Superior temporal gyrus (tissue), 1 donor: ENCODE measurements around the gene CMKLR1.

Source experiments
- DNase-seq: peaks from one replicate; pipeline ENCODE4 v3.0.0-alpha.2; 2016; ENCODE audit errors: extremely low spot score

CMKLR1 gene

DNA sequence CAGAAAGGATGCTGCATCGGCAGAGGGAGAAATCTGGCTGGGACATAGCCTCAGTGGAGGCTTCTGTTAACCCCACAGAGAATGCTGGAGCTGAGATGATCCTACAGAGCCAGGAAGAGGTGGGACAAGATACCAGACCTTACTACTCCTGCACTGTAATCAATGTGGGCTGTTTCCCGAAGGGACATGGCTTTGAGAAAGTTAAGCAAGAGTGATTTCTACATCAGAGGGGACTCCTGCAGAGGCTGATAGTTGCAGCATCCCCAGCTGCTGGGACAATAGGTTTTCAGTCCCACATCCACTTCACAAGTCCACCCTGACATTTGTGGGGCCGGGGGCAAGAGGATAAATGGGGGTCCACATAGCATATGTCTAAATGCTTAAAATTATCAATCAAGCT, 22.5 kb upstream of the CMKLR1 start:
- no peak for DNase-seq

DNA sequence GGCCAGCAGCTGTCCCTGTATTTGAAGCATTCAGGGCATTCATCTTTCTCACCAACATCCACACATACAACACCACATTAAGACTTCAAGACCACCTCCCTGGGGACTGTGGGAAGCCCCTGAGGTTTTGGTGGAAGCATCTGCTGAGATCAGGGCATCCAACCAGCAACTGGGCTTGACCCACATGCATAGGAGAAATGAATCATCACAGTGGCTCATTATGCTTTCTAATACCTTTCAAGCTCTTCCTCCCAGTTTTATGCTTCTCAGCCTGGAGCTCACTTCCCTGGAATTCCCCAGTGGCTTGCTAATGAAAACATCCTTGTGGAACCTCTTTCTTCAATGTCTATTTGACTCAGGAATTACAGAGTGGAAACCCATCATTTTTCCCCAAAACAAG, 21.4 kb upstream of the CMKLR1 start:
- DNase-seq: no peak

DNA sequence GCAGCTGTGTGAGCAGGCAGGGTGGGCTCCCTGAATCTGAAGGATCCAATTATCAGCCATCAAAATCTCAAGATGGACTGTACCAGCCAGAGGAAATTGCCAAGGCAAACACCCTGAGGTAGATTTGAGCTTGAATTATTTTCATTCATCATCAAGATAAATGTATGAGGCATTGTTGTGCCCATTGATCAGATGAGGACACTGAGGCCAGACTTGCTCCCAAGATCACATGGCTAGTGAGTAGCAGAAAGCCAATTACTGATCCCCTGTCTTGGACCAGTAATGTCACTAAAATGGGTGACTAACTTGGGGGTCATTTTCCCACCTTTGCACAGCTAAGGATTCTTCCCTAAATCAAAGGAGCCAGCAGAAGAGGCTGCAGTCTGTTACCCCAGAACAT, 20.9 kb upstream of the CMKLR1 start:
- DNase-seq: no peak

DNA sequence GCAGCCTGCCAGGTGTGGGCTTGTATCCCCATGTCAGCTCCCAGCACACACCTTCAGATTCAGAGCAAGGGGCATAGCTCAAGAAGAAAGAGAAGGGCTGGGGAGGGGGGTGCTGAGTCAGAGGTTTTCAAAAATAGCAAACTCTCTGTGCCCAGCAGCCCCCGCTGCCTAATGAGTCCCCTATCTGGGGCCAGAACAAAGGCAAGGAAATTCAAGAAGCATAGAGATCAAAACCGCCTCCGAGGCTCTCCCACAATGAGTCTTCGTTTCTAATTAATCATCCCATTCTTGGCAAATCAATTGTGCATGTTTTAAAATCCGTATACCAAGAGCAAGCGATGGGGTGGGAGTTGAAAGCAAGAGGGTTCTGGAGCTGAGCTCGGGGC, 19.5 kb upstream of the CMKLR1 start:
- DNase-seq: no peak

DNA sequence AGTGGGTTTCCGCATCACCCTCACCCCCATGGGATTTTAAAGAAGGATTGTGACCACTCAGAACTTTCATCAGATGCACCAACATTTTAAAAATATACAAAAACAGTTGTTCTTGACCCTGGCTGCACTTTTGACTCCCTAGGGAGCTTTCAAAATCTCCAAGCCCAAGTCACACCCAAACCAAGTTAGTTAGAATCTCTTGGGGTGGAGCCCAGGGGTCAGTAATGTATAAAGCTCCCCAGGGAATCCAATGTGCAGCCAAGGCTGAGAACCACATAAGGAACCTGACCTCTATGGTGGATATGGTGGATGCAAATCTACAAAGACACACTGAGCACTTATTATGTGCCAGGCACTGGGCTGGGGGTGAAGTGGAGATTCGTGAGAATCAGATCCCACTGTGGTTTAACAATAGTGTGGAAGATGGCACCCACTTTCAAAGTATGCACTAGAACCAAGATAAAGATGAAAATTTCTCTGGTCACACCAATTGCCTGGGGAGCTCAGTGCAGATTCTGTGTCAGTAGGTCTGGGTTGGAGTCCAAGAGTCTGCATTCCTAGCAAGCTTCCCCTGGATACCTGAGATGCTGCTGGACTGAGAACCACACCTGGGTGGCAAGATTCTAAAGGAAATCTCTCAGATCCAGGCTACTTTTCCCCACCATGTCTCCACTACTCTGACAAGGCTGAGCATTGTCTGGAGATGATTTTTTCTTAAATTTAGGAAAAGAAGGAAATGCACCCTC, 18.9 kb upstream of the CMKLR1 start:
- DNase-seq: no peak

DNA sequence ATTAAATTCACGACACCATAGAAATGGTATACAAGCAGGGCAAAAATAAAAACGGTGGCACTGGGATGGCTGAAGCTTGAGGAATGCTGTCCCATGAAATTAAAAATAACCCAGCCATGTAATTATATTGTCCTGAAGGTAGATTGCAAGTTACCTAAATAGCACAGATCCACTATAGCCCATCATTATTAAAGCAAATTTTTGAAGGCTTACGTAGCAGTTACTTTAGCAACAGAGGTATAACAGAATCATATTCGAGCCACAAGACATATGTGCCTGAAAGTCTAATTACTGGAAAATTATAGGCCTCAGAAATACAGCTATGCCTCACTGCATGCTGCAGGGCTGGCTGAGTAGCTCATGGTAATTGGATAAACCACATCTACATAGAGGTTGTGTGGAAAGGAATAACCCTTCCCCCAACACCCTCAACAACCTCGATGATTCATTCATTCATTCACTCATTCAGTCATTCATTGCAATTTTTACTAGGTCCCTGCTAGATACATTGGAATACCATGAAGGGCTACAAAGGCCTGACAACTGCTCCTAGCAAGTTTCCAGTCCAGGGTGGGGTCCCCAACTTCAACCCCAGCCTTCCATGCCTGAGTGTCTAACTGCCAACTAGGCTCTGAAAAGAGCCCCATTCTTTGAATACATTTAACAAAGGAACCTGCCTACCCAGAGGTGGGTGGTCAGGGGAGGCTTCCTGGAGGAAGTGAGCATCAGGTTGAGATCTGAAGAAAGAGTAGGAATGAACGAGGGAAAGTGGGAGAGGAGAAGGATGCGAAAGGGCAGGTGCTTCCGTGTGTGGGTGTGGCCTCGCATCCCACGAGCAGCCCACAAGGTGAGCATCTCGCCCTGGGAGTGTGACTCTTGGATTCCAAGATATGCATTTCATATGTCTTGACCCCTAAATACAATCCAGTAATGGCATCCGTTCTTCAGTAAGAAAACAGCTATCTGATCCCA, 18.0 kb upstream of the CMKLR1 start:
- no peak for DNase-seq

DNA sequence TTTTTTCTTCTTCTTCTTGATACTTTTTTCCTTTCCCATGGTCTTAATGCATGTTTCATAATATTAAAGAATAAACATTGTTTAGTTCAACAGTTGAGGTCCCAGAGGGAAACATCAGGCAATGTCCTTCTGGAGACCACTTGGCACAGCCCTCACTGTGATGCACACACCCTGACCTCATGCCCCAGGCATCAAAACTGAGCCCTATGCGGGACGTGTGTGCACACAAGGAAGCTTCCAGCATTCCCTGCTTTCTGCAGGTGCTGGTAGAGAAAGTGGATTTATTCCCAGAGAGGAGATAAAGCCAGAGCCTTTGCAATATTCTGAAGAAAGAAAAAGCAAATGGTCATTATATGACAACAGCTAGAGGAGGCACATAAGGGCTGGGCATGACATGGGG, 16.0 kb upstream of the CMKLR1 start:
- DNase-seq: no peak

DNA sequence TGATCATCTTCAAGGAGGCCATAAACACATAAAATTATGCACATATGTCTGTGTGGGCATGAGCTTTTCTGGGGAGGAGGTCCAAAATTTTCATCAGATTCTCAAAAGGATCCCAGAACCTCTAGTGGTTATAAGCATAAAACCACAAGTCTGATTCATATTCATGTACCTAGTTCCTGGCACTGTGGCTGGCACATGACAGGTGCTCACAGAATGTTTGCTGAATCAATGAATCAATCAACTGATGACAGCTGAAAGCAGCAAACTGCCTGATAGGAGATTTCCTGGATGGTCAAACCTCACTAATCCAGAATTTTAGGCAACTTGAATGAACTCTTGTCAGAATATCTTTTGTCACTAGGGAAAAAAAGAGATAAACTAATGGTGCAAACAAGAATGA, 13.5 kb upstream of the CMKLR1 start:
- DNase-seq: no peak

DNA sequence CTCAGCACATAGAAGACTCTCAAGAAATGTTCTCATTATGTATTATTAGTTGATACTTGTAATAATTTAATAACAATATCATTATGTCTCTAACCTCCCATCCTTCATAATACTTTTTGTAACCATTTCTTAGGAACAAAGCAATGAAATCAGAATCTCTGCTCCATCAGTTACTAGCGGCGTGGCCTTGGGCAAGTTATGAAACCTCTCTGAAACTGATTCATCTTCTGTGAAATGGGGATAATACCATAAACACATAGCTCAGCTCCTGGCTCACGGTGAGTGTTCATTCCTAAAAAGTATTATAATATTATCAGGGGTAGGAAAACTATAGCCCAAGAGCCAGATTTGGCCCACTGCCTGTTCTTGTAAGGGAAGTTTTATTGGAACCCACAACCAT, 11.4 kb upstream of the CMKLR1 start:
- DNase-seq: no peak

DNA sequence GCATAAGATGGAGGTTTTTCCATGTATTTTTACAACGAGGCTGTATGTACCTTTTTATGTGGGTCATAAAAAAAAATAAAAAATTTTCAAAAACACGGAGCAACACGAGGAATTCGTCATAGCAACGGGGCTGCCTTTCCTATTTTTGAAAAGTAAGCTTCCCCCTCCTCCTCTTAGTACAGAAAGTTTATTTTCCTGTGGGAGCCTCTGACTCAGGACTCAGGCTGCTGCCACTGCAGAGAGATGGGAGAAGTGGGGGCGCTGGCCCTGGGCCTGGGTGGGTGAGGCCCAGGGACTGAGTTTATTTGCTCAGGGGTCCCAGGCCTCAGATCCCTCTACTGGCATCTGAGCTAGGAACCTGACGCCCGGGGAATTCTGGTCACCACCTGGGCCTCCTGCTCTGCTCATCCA, 10.2 kb upstream of the CMKLR1 start:
- DNase-seq: peak; percentile 66

DNA sequence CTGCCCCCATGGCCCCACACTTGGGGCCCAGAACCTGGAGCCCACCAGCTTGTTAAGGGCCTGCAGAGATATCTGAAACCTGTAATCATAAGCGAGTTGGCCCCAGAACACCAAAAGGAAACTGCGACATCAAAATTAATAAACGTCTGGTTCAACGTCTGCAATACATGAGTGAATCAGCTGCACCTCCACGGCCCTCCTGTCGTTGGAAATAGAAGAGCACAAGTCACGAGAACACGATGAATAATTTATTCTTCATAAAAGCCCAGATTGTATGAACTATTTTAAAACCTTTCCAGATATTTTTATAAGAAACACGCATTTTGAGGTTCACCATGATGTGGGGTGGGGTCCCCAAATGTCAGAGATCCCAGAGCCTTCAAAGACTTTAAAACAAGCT, 9.7 kb upstream of the CMKLR1 start:
- DNase-seq: no peak

DNA sequence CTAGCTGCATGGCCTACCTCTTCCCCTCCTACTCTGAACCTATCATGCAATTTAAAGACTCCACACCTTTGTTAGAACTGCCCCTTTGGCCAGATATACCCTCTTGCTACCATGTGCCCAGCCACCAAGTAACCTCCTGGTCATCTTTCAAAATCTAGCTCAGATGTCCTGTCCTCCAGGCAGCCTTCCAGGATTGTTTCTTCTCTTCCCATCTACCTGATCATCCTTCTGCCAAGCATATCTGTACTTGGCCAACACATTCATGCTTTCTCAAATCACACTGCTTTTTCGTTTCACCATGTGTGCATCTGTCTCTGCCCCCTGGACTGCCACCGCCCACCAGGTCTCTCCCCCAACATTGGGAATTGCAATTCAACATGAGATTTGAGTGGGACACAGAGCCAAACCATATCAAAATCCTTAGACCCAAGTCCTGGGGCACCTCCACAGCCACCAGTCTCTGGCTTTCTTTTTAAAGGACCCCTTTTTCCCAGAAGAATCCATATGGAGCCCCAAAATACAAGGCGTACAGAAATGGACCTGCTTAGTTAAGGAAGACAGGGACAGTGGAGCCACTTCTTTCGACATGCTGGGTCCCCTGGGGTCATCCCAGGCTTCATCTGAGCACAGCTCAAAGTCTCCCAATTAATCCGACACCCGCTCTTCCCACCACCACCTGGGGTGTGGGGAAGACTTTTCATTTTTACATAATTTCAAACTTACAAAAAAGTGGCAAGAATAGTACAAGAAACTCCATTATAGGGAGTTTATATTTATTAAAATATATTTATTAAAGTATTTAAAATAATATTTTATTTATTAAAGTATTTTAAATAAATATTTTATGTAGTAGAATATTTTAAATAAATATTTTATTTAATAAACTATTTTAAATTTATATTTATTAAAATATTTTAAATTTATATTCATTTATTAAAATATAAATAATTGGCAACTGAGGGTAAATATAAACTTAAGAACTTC, 7.9 kb upstream of the CMKLR1 start:
- DNase-seq: no peak

DNA sequence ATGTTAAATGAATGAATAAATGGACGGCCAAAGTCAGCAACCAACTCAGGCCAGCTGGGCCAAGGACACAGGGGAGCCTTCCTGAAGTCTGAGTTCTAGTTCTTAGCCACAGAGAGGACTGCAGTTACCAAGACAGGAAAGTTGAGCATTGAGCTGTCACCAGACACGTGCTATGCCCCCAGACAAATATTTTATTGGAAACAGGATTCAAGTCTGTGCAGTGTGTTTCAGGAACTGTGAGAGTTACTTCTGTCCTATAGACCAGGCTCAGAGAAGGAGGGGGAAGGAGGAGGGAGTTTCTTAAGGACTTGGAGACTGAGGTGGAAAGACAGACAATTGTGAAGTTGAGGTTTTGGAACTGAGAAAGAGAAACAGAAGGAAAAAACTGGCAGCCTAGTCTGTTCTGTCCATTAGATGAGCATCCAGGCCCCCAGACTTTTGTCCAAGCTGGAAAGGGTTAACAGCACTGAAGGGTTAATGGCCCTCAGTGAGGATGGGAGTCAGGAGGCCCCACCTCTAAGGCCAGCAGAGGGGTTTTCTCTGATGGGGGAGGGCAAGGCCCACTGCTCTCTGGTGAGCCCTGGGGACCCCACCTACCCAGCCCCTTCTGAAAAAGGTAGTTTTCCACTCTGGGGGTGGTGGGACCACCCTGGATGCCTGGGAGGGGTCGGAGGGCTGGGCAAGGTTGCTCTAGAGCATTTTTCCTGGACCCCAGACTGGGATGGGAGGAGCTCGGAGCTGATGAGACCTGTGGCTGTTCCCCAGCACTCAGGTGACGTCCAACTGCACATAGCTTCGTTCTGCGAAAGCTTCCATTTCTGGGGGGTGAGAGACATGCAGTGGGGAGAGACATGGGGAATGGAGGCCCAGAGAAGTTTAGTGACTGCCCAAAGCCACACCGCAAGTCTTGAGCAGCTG, 6.9 kb upstream of the CMKLR1 start:
- no peak for DNase-seq

DNA sequence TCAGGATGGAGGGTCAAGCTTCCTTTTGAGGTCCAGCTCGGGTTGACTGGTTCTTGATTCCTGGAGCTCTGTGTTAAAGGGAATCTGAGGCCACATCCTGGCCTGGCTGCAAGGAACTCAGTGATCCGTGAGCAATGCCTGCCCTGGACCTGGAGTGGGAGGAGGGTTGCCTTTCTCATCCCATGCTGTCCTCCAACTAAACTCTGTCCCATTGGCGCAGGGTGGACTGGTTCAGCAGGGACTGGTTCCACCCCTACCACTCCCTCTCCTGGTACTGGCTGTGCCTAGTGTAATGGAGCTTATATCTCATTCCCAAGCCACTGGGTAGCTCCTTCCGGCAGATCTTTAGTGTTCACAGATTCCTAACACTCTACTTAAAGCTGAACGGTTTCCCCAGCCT, 3.9 kb upstream of the CMKLR1 start:
- DNase-seq: no peak

DNA sequence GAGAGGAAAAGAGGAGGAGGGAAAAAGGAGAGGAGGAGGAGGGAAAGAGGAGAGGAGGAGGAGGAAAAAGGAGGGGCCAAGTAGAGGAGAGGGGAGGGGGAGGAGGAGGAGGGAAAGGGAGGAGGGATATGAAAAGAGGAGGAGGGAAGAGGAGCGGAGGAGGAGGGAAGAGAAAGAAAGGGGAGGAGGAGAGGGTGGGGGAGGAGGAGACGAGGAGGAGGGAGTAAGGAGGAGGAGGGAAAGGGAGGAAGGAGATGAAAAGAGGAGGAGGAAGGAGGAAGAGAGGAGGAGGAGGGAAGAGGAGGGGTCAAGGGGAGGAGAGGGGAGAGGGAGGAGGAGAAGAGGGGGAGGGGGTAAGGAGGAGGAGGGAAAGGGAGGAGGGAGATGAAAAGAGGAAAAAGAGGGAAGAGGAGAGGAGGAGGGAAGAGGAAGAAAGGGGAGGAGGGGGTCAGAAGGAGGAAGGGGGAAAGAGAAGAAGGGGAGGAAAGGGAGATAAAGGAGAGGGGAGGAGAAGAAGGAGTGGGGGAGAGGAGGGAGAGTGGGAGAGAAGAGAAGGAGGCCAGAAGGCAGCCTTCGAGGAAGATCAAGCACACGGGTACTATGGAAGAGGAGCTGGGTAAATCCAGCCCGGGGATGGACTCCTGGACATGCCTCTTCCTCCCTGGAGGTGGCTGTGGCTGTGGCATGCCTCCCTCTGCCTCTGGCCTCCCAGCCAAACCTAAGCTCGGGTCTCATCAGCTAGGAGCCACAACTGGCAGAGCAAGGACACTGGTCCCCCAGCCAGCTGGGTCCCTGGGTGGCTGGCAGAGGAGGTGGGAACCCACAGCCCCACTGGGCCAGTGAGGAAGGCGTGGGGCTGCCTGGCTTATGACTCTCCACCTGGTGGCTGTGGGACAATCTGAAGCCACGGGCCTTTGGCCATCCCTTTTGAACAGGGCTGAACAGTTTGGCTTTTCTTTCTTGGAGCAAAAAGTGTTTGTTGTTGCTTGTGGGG, 3.0 kb upstream of the CMKLR1 start:
- DNase-seq: no peak

DNA sequence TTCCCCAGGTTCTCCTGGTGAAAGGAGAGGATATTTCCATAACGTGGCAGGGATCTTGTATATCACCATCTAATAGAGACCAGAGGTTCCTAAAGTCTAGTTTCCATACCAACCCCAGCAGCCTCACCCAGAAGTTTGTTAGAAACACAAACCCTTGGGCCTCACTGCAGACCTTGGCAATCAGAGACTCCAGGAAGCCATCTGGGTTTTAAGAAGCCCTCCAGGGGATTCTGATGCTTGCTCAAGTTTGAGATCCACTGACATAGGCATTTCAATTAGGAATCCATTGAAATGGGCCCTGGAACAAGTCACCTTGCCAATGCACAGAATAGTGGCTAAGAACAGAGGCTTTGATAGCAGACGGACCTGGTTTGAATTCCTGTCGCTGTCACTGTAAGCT, 2.2 kb upstream of the CMKLR1 start:
- DNase-seq: no peak

DNA sequence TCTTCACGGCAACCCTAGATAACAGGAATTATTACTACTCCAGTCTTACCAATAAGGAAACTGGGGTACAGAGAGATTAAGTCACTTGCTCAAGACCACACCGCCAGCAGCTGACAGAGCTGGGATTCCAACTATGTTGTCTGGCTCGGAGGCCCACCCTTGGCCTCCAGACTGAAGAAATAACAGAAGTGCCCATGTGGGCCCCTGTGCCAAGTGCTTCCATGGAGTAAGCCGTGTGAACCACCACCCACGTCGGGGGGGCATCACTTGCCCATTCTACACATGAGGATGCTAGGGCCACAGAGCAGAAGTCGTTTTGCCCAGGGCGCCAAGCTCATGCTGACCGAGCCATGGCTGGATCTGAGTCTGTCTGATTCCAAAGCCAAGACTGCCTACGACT, 926 bp upstream of the CMKLR1 start:
- no peak for DNase-seq

DNA sequence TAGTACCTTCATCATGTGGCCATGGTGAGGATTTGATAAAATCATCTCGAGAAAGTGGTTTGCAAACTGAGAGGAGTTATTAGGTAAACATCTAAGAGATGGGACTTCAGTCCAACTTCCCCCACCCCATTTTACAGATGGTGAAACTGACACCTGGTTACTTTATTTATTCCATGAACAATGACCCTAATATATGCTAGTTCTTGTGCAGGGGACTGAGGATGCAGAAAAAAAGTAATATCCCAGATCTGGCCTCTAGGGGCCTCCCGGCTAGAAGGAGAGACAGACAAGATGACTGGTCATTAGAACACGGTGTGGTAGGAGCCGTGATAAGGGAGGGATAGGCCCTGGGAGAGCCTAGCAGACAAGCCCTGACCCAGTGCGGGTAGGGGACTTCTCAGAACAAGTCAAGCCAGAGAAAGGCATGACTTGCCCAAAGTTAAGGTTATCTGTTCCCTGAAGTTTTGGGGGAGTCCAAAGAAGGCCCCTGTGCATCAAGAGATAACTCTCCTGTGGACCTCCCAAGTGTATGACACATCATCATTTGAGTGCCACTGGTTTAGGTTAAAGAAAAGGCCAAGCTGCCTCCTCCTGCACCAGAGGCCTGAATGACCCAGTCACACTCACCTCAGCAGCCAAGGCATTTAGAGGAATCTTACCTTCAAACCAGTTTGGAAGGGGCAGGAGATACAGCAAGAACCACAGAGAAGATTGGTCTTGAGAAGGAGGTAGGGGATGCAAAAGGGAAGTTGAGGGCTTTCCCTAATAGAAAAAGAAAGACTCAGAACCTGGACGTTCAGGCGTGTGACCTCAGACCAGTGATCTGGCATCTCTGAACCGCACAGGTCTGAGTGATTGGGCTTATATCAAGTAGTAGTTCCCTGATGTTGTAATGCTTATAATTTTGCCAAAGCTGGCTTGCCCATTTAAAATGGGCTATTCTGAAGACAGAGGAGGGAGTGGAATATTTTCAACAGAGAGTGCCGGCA, 1.6 kb downstream of the CMKLR1 start:
- no peak for DNase-seq
